ENCODE data around the gene GNAQ. TPM values are rescaled to one million over a fixed set of nuclear protein-coding genes. Genes with fewer than 3 reads are reported as not detected.

The GNAQ gene
- total and polyA plus RNA-seq, 2 of the 4 experiments (the other 2 are of a cell fraction) = 23.1 to 50.7 TPM

GRCh38 chr9:78030553-78031443 is 813 bp downstream of the GNAQ start (continued):
- TF ChIP-seq, protein P1, sequence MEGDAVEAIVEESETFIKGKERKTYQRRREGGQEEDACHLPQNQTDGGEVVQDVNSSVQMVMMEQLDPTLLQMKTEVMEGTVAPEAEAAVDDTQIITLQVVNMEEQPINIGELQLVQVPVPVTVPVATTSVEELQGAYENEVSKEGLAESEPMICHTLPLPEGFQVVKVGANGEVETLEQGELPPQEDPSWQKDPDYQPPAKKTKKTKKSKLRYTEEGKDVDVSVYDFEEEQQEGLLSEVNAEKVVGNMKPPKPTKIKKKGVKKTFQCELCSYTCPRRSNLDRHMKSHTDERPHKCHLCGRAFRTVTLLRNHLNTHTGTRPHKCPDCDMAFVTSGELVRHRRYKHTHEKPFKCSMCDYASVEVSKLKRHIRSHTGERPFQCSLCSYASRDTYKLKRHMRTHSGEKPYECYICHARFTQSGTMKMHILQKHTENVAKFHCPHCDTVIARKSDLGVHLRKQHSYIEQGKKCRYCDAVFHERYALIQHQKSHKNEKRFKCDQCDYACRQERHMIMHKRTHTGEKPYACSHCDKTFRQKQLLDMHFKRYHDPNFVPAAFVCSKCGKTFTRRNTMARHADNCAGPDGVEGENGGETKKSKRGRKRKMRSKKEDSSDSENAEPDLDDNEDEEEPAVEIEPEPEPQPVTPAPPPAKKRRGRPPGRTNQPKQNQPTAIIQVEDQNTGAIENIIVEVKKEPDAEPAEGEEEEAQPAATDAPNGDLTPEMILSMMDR (conservative IDR thresholded peaks at IDR 0.05; ENCODE audit: low read depth, low read length) = no peak

DNA sequence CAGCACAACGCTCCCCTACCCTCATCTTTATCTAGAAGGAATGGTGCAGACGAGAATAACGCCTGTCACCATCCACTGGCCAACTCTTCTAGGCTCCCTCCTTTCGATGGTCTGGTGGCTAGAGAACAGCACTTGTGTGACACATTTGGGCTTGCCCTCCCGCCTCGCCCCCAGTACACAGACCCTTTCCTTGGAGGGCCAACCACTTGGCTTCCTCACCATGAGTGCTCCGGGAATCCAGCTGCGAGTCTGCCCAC is 1.4 kb downstream of the GNAQ start:
- TF ChIP-seq MAFK (IDR thresholded peaks at IDR 0.05; ENCODE audit: low read depth, low read length) (no peak), FOS (IDR thresholded peaks at IDR 0.05; ENCODE audit: low read depth, low read length) (no peak), NFE2L2 (IDR thresholded peaks at IDR 0.05; ENCODE audit: low read depth, low read length) (no peak), RAD21 (IDR thresholded peaks at IDR 0.05; ENCODE audit: low read length) (no peak), RCOR1 (IDR thresholded peaks at IDR 0.05; ENCODE audit: insufficient replicate concordance, low read length) (no peak), BHLHE40 (IDR thresholded peaks at IDR 0.05; ENCODE audit: low read depth, low read length) (no peak)
- TF ChIP-seq, protein P1 (conservative IDR thresholded peaks at IDR 0.05; ENCODE audit: low read depth, low read length) = no peak
- Histone ChIP-seq H3K14ac (replicated peaks; ENCODE audit: low read depth, low read length) (peak overlapping the region; percentile 39), H3K9ac (ENCODE audit: low read depth, low read length) (peak overlapping the region; percentile 86), H2AK5ac (ENCODE audit: low read depth, low read length) (peak overlapping the region; percentile 32; the same call in 1 of the 2 replicates), H3K79me1 (ENCODE audit: low read depth in 1 of 2, low read length in 2 of 2) (peaks cover 0 to 38% of the 10 kb centered on the region in 2 experiments; a peak in 3 of 4 replicates), H3K56ac (ENCODE audit: extremely low read depth, insufficient read depth, low read length) (peak overlapping the region; percentile 72; the same call in 1 of the 2 replicates), H2BK20ac (ENCODE audit: low read depth, low read length) (no peak overlapping the region), H4K91ac (ENCODE audit: insufficient read depth, low read depth, low read length) (peak overlapping the region; percentile 69), H3K4ac (ENCODE audit: low read depth, low read length) (peak overlapping the region; percentile 46), H3K9me3 (ENCODE audit: control insufficient read depth, insufficient read depth, low read length) (no peaks in the 10 kb centered on the region), H2BK120ac (ENCODE audit: low read depth, low read length) (peak overlapping the region; percentile 14), H3K23ac (ENCODE audit: low read depth, low read length) (peak overlapping the region; percentile 62), H2BK15ac (ENCODE audit: low read depth, low read length) (peak overlapping the region; percentile 26; the same call in 1 of the 3 replicates), H3K27ac (ENCODE audit: insufficient read depth, low read length) (peak overlapping the region; percentile 96), H4K20me1 (ENCODE audit: insufficient read depth, low read length) (peaks cover 32% of the 10 kb centered on the region; the same call in 1 of the 2 replicates), H3K18ac (ENCODE audit: low read depth, low read length) (peak overlapping the region; percentile 88), H3K27me3 (ENCODE audit: control insufficient read depth, insufficient read depth, low read length) (no peaks in the 10 kb centered on the region), H3K9me1 (ENCODE audit: insufficient read depth, low read length) (peaks cover 3% of the 10 kb centered on the region; the same call in 1 of the 2 replicates), H3K4me2 (ENCODE audit: low read depth, low read length) (peak overlapping the region; percentile 99), H2BK5ac (ENCODE audit: low read depth, low read length, poor library complexity, severe bottlenecking) (peak overlapping the region; percentile 64), H2AK9ac (replicated peaks; ENCODE audit: low read depth, low read length, poor library complexity) (peak overlapping the region; percentile 95), H3K36me3 (ENCODE audit: control insufficient read depth, insufficient read depth, low read length) (no peaks in the 10 kb centered on the region), H3K4me3 (ENCODE audit: insufficient read depth, low read depth, low read length) (peak overlapping the region; percentile 97), H4K5ac (ENCODE audit: low read depth, low read length) (peak overlapping the region; percentile 27), H4K8ac (ENCODE audit: low read depth in 2 of 2, low read length in 2 of 2) (peak overlapping the region; percentile 17 to 65; a peak in 3 of 4 replicates), H2AFZ (replicated peaks; ENCODE audit: low read length, poor library complexity) (peak overlapping the region; percentile 92), H3K4me1 (ENCODE audit: control insufficient read depth, insufficient read depth, low read length) (peaks cover 4% of the 10 kb centered on the region; the same call in 1 of the 2 replicates)
- dilution Hi-C loops (cut with HindIII; ENCODE audit: low sequenced_read_pairs, unreplicated experiment) = no loop called here
- in situ Hi-C loops (cut with MboI; ENCODE audit: low sequenced_read_pairs) = loop anchor here (10.0 kb wide), 2 partner anchors 595 to 855 kb away; partner anchors contain the start of gene VPS13A
- ATAC-seq (ENCODE audit: low read depth) (no peak), DNase-seq (no peak)
- ChIA-PET POLR2A (ENCODE audit: unreplicated experiment) (no interaction called here), CTCF (no interaction called here)
- no CpG with 5 or more reads among the region's 8 CpGs for WGBS, 2 experiments (ENCODE audit: extremely low coverage in 2 of 2, insufficient read length in 1 of 2)
- intact Hi-C loops (cut with micrococcal nuclease) = loop anchor here (5.0 to 10.0 kb wide), 3 partner anchors 445 to 853 kb away; partner anchors contain the start of gene VPS13A
- BruUV-seq (replicated peaks) = no TSS peak

Measured in IMR-90 (cell line).